ENCODE results near the gene P3R3URF.
"Not testable (repeated sequence)": the region's sequence is repeated elsewhere in the genome, so short reads cannot be mapped to it uniquely, and the experiment has no call there.

Gene P3R3URF
- 0 reads per million in 3 donors for total RNA-seq

DNA sequence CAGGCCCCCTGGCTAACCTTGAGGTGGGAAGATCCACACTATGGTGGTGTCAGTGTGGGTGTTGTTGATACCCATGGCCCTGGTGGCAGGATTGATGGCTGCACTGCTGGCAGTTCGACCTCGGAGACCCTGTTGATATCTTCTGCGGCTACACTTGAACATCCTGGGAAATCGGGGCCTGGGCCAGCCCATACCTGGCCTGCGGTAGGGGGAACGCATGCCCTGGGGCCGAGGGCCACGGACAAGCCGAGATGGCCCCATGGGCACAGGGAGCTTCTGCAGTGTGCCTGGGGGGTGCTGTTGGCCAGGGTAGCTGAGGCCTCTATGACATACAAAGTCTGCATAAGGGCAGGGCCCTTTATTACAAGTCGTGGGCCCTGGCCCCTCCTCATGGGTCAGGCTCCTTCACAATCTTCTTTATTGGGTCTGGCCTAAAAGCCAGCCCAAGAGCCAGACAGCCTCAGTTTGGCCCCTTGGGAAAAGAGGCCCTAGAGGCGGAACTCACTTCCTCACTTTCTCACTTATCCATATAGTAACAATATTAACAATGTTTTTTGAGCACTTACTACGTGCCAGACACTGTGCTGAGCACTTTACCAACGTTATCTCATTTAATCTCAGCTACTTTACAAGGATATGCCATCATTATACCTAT lies at the start of gene P3R3URF:
P3R3URF (minus strand) TSS at position 278 of the 655 bp plus-strand sequence; CDS start at position 261, 17 bp downstream.
- Histone ChIP-seq H3K4me1 (ENCODE audit: control insufficient read depth, insufficient read depth, low read length, poor library complexity, severe bottlenecking) (no peaks in the 10 kb centered on the region), H3K9me3 (ENCODE audit: control insufficient read depth, low read length) (no peaks in the 10 kb centered on the region), H3K27me3 (replicated peaks; ENCODE audit: control insufficient read depth, insufficient read depth, low read length, poor library complexity, severe bottlenecking) (no peaks in the 10 kb centered on the region), H3K4me3 (ENCODE audit: insufficient read depth, low read depth, low read length, poor library complexity, severe bottlenecking) (no peak within 1 kb of the TSS), H3K27ac (ENCODE audit: insufficient read depth, low read length, poor library complexity, severe bottlenecking) (no peak within 1 kb of the TSS), H3K36me3 (ENCODE audit: control insufficient read depth, insufficient read depth, low read length) (no peaks in the 10 kb centered on the region)
- no peak for DNase-seq

DNA sequence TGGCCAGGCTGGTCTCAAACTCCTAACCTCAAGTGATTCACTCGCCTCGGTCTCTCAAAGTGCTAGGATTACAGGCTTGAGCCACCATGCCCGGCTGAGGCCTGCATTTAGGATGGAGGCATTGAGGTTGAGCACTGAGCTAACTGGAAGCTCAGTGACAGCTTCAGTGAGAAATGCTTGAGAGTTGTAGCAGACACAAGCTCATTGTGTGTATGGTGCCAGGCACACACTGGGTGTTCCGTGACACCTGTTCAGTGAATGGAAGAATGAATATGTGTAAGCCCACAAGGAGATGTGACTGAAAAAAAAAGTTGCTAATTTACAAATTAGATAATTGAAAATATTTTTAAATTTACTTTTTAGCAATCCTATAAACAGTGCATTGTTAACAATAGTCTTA lies 48.7 kb upstream of the P3R3URF start:
- H3K27ac ChIP-seq (ENCODE audit: insufficient read depth, low read length, poor library complexity, severe bottlenecking) = no peak overlapping the region
- no peaks in the 10 kb centered on the region for H3K36me3 ChIP-seq (ENCODE audit: control insufficient read depth, insufficient read depth, low read length)
- DNase-seq = no peak
- H3K9me3 ChIP-seq (ENCODE audit: control insufficient read depth, low read length) = no peaks in the 10 kb centered on the region
- H3K4me1 ChIP-seq (ENCODE audit: control insufficient read depth, insufficient read depth, low read length, poor library complexity, severe bottlenecking) = no peaks in the 10 kb centered on the region
- H3K4me3 ChIP-seq (ENCODE audit: insufficient read depth, low read depth, low read length, poor library complexity, severe bottlenecking) = no peak overlapping the region
- H3K27me3 ChIP-seq (replicated peaks; ENCODE audit: control insufficient read depth, insufficient read depth, low read length, poor library complexity, severe bottlenecking) = no peaks in the 10 kb centered on the region

GRCh38 chr1:46223472-46223943 lies 47.2 kb upstream of the P3R3URF start:
- DNase-seq = peak in 2 of 3 donors; percentile 2 to 25
- Histone ChIP-seq H3K4me1 (ENCODE audit: control insufficient read depth, insufficient read depth, low read length, poor library complexity, severe bottlenecking) (no peaks in the 10 kb centered on the region), H3K27me3 (replicated peaks; ENCODE audit: control insufficient read depth, insufficient read depth, low read length, poor library complexity, severe bottlenecking) (no peaks in the 10 kb centered on the region), H3K4me3 (ENCODE audit: insufficient read depth, low read depth, low read length, poor library complexity, severe bottlenecking) (no peak overlapping the region), H3K27ac (ENCODE audit: insufficient read depth, low read length, poor library complexity, severe bottlenecking) (no peak overlapping the region), H3K36me3 (ENCODE audit: control insufficient read depth, insufficient read depth, low read length) (no peaks in the 10 kb centered on the region), H3K9me3 (ENCODE audit: control insufficient read depth, low read length) (no peaks in the 10 kb centered on the region)

- not testable (repeated sequence) for H3K4me3 ChIP-seq (ENCODE audit: insufficient read depth, low read depth, low read length, poor library complexity, severe bottlenecking); H3K36me3 ChIP-seq (ENCODE audit: control insufficient read depth, insufficient read depth, low read length); H3K4me1 ChIP-seq (ENCODE audit: control insufficient read depth, insufficient read depth, low read length, poor library complexity, severe bottlenecking); DNase-seq; H3K9me3 ChIP-seq (ENCODE audit: control insufficient read depth, low read length); H3K27ac ChIP-seq (ENCODE audit: insufficient read depth, low read length, poor library complexity, severe bottlenecking); H3K27me3 ChIP-seq (replicated peaks; ENCODE audit: control insufficient read depth, insufficient read depth, low read length, poor library complexity, severe bottlenecking)
These were observed 46.8 kb upstream of the P3R3URF start for GRCh38 chr1:46223055-46223454.

GRCh38 chr1:46221749-46222148 lies 45.5 kb upstream of the P3R3URF start:
- Histone ChIP-seq H3K27ac (ENCODE audit: insufficient read depth, low read length, poor library complexity, severe bottlenecking) (no peak overlapping the region), H3K36me3 (ENCODE audit: control insufficient read depth, insufficient read depth, low read length) (no peaks in the 10 kb centered on the region), H3K9me3 (ENCODE audit: control insufficient read depth, low read length) (no peaks in the 10 kb centered on the region), H3K4me1 (ENCODE audit: control insufficient read depth, insufficient read depth, low read length, poor library complexity, severe bottlenecking) (no peaks in the 10 kb centered on the region), H3K27me3 (replicated peaks; ENCODE audit: control insufficient read depth, insufficient read depth, low read length, poor library complexity, severe bottlenecking) (no peaks in the 10 kb centered on the region), H3K4me3 (ENCODE audit: insufficient read depth, low read depth, low read length, poor library complexity, severe bottlenecking) (no peak overlapping the region)
- no peak for DNase-seq

DNA sequence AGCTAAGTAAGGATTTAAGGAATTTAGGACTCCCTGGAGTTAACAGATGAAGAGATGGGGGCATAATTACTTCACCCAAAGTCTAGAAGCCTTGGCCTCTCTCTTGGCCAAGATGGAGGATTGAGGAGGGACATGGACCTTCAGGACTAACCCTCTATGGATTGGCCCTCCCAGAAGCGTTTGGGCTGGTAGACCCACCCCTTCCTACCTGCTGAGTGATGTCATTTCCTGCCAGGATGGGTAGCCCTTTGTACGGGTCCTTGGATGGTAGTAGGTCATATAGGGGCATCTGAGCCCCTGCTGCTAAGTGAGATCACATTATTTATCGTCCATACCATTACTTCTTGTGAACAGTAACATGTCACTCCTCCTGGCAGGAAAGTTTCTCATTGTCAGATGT lies 44.5 kb upstream of the P3R3URF start:
- Histone ChIP-seq H3K27me3 (replicated peaks; ENCODE audit: control insufficient read depth, insufficient read depth, low read length, poor library complexity, severe bottlenecking) (no peaks in the 10 kb centered on the region), H3K4me3 (ENCODE audit: insufficient read depth, low read depth, low read length, poor library complexity, severe bottlenecking) (no peak overlapping the region), H3K4me1 (ENCODE audit: control insufficient read depth, insufficient read depth, low read length, poor library complexity, severe bottlenecking) (no peaks in the 10 kb centered on the region), H3K36me3 (ENCODE audit: control insufficient read depth, insufficient read depth, low read length) (no peaks in the 10 kb centered on the region), H3K27ac (ENCODE audit: insufficient read depth, low read length, poor library complexity, severe bottlenecking) (no peak overlapping the region), H3K9me3 (ENCODE audit: control insufficient read depth, low read length) (no peaks in the 10 kb centered on the region)
- DNase-seq = no peak

DNA sequence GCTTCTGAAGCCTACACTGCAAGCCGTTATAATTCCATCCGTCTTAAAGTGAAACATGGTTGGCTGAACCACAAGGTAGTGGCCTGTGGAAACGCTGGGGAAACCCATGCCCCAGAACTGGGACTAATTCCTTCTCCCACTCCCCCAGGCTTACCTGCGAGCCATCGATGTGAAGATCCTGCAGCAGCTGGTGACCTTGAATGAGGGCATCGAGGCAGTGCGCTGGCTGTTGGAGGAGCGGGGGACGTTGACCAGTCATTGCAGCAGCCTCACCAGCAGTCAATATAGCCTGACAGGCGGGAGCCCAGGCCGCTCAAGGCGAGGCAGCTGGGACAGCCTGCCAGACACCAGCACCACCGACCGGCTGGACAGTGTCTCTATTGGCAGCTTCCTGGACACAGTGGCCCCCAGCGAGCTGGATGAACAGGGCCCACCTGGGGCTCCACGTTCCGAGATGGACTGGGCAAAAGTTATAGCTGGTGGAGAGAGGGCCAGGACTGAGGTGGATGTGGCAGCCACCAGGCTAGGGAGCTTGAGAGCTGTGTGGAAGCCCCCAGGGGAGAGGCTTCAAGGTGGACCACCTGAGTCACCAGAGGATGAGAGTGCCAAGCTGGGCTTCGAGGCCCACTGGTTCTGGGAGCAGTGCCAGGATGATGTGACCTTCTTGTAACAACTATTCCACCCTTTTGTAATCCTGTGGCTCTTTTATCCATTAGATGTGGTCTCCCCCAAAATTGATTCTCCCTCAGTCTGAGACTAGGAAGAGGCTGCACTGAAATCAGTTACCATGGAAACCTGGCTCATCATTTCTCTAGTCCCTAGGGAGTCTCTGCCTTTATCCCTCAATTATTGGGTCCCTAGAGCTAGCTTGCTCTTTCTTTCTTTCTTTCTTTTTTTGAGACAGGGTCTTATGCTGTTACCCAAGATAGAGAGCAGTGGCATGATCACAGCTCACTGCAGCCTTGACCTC lies 43.5 kb upstream of the P3R3URF start:
- H3K4me3 ChIP-seq (ENCODE audit: insufficient read depth, low read depth, low read length, poor library complexity, severe bottlenecking) = no peak overlapping the region

DNA sequence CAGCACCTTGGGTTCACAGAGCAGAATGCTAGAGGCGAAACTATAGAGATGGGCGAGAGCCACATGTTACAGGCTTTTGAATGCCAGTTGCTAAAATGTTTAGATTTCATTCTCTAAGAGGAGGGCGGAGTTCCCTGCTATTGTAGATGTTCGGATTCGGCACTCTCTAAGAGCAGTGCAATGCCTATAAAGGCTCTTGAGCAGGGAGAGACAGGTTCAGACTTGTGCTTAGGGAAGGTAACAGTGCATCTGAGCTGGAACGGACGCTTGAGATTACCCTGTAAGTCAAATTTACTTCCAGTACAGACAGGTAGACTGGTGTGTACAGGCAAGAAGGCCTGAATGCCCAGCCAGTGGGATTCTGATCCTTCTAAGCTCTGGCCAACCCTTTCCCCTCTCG lies 42.2 kb upstream of the P3R3URF start:
- Histone ChIP-seq H3K9me3 (ENCODE audit: control insufficient read depth, low read length) (no peaks in the 10 kb centered on the region), H3K4me3 (ENCODE audit: insufficient read depth, low read depth, low read length, poor library complexity, severe bottlenecking) (no peak overlapping the region), H3K27ac (ENCODE audit: insufficient read depth, low read length, poor library complexity, severe bottlenecking) (no peak overlapping the region), H3K27me3 (replicated peaks; ENCODE audit: control insufficient read depth, insufficient read depth, low read length, poor library complexity, severe bottlenecking) (no peaks in the 10 kb centered on the region), H3K4me1 (ENCODE audit: control insufficient read depth, insufficient read depth, low read length, poor library complexity, severe bottlenecking) (no peaks in the 10 kb centered on the region), H3K36me3 (ENCODE audit: control insufficient read depth, insufficient read depth, low read length) (no peaks in the 10 kb centered on the region)
- DNase-seq = no peak

More for the DNA sequence above, 43.5 kb upstream of the P3R3URF start:
- Histone ChIP-seq H3K36me3 (ENCODE audit: control insufficient read depth, insufficient read depth, low read length) (no peaks in the 10 kb centered on the region), H3K9me3 (ENCODE audit: control insufficient read depth, low read length) (no peaks in the 10 kb centered on the region), H3K27ac (ENCODE audit: insufficient read depth, low read length, poor library complexity, severe bottlenecking) (no peak overlapping the region), H3K27me3 (replicated peaks; ENCODE audit: control insufficient read depth, insufficient read depth, low read length, poor library complexity, severe bottlenecking) (no peaks in the 10 kb centered on the region), H3K4me1 (ENCODE audit: control insufficient read depth, insufficient read depth, low read length, poor library complexity, severe bottlenecking) (no peaks in the 10 kb centered on the region)
- no peak for DNase-seq

- no peaks in the 10 kb centered on the region for H3K27me3 ChIP-seq (replicated peaks; ENCODE audit: control insufficient read depth, insufficient read depth, low read length, poor library complexity, severe bottlenecking)
- H3K4me3 ChIP-seq (ENCODE audit: insufficient read depth, low read depth, low read length, poor library complexity, severe bottlenecking) = no peak overlapping the region
- no peaks in the 10 kb centered on the region for H3K9me3 ChIP-seq (ENCODE audit: control insufficient read depth, low read length)
- no peaks in the 10 kb centered on the region for H3K4me1 ChIP-seq (ENCODE audit: control insufficient read depth, insufficient read depth, low read length, poor library complexity, severe bottlenecking)
- H3K36me3 ChIP-seq (ENCODE audit: control insufficient read depth, insufficient read depth, low read length) = no peaks in the 10 kb centered on the region
- DNase-seq = no peak
- no peak overlapping the region for H3K27ac ChIP-seq (ENCODE audit: insufficient read depth, low read length, poor library complexity, severe bottlenecking)
These were observed 39.2 kb upstream of the P3R3URF start for GRCh38 chr1:46215504-46215903.

- no peak overlapping the region for H3K27ac ChIP-seq (ENCODE audit: insufficient read depth, low read length, poor library complexity, severe bottlenecking)
- DNase-seq = no peak
- no peak overlapping the region for H3K4me3 ChIP-seq (ENCODE audit: insufficient read depth, low read depth, low read length, poor library complexity, severe bottlenecking)
- H3K9me3 ChIP-seq (ENCODE audit: control insufficient read depth, low read length) = no peaks in the 10 kb centered on the region
- H3K36me3 ChIP-seq (ENCODE audit: control insufficient read depth, insufficient read depth, low read length) = no peaks in the 10 kb centered on the region
- H3K27me3 ChIP-seq (replicated peaks; ENCODE audit: control insufficient read depth, insufficient read depth, low read length, poor library complexity, severe bottlenecking) = no peaks in the 10 kb centered on the region
- H3K4me1 ChIP-seq (ENCODE audit: control insufficient read depth, insufficient read depth, low read length, poor library complexity, severe bottlenecking) = no peaks in the 10 kb centered on the region
These were observed 34.8 kb upstream of the P3R3URF start for GRCh38 chr1:46211051-46211450.

Data from effector memory CD4-positive, alpha-beta T cell (primary cell).